IMR-90 (cell line): ENCODE results near the gene AMIGO2. TPM values are rescaled to one million over a fixed set of nuclear protein-coding genes. Genes with fewer than 3 reads are reported as not detected.

Experiments used
- ATAC-seq: fragments of 200-7000 bp; cut with Tn5 transposase; 2 replicates; pipeline ENCODE4 v1.9.1; 2020; ENCODE audit warnings: low read depth, mild to moderate bottlenecking, moderate library complexity
- BruUV-seq: library from RNA; stranded (reverse); fragments of 400-500 nt; replicated peaks from 2 replicates; lab custom pipeline; 2021; lab: Mats Ljungman, UMichigan
- CTCF ChIA-PET: fragments of 300-600 bp; formaldehyde crosslinking; extraction: SDS; loops from one replicate; lab custom pipeline; 2021; ENCODE audit warnings: antibody characterized with exemption; lab: Yijun Ruan, JAX
- POLR2A ChIA-PET: fragments of 300-600 bp; sonication (Branson Sonifier 250); formaldehyde crosslinking; loops from one replicate; lab custom pipeline; 2022; ENCODE audit warnings: antibody characterized with exemption; ENCODE audit not compliant: unreplicated experiment; lab: Charles Lee
- DNase-seq: peaks from one replicate; pipeline ENCODE4 v3.0.0; 2013
- H2AFZ ChIP-seq: replicated peaks from 2 replicates; pipeline ENCODE3; 2013; ENCODE audit warnings: low read length, mild to moderate bottlenecking; ENCODE audit not compliant: poor library complexity
- H2AK5ac ChIP-seq: 2 replicates; pipeline ENCODE4 v1.6.1; 2013; ENCODE audit warnings: low read depth, low read length, inconsistent platforms
- H2AK9ac ChIP-seq: replicated peaks from 2 replicates; pipeline ENCODE3; 2013; ENCODE audit warnings: mild to moderate bottlenecking, low read depth, low read length, moderate library complexity; ENCODE audit not compliant: poor library complexity
- H2BK120ac ChIP-seq: 2 replicates; pipeline ENCODE4 v1.6.1; 2013; ENCODE audit warnings: low read depth, low read length, inconsistent platforms
- H2BK15ac ChIP-seq: 3 replicates; pipeline ENCODE4 v1.6.1; 2013; ENCODE audit warnings: low read depth, low read length, inconsistent platforms
- H2BK20ac ChIP-seq: 2 replicates; pipeline ENCODE4 v1.6.1; 2013; ENCODE audit warnings: low read depth, mild to moderate bottlenecking, inconsistent platforms, low read length, moderate library complexity
- H2BK5ac ChIP-seq: 2 replicates; pipeline ENCODE4 v1.6.1; 2013; ENCODE audit warnings: mild to moderate bottlenecking, low read depth, low read length, inconsistent platforms; ENCODE audit not compliant: poor library complexity, severe bottlenecking
- H3K14ac ChIP-seq: replicated peaks from 2 replicates; pipeline ENCODE4 v1.6.1; 2013; ENCODE audit warnings: low read depth, low read length, inconsistent platforms
- H3K18ac ChIP-seq: 2 replicates; pipeline ENCODE4 v1.6.1; 2013; ENCODE audit warnings: low read depth, low read length, control low read depth
- H3K23ac ChIP-seq: 2 replicates; pipeline ENCODE4 v1.6.1; 2013; ENCODE audit warnings: low read depth, low read length, inconsistent platforms
- H3K27ac ChIP-seq: 2 replicates; pipeline ENCODE4 v1.5.1; 2013; ENCODE audit warnings: mild to moderate bottlenecking, control low read depth, low read length; ENCODE audit not compliant: insufficient read depth
- H3K27me3 ChIP-seq: 2 replicates; pipeline ENCODE4 v1.6.1; 2013; ENCODE audit warnings: low read length; ENCODE audit not compliant: control insufficient read depth, insufficient read depth
- H3K36me3 ChIP-seq: 2 replicates; pipeline ENCODE4 v1.6.1; 2013; ENCODE audit warnings: low read length, mixed read lengths; ENCODE audit not compliant: control insufficient read depth, insufficient read depth
- H3K4ac ChIP-seq: 2 replicates; pipeline ENCODE4 v1.6.1; 2013; ENCODE audit warnings: low read depth, low read length, inconsistent platforms
- H3K4me1 ChIP-seq: 2 replicates; pipeline ENCODE4 v1.6.1; 2013; ENCODE audit warnings: low read length, mixed read lengths; ENCODE audit not compliant: control insufficient read depth, insufficient read depth
- H3K4me2 ChIP-seq: 2 replicates; pipeline ENCODE4 v1.6.1; 2013; ENCODE audit warnings: low read depth, mild to moderate bottlenecking, control low read depth, low read length, moderate library complexity
- H3K4me3 ChIP-seq: 2 replicates; pipeline ENCODE4 v1.5.1; 2013; ENCODE audit warnings: low read depth, mild to moderate bottlenecking, control low read depth, low read length, moderate library complexity; ENCODE audit not compliant: insufficient read depth
- H3K56ac ChIP-seq: 2 replicates; pipeline ENCODE4 v1.6.1; 2013; ENCODE audit warnings: low read length, inconsistent platforms; ENCODE audit not compliant: insufficient read depth; ENCODE audit errors: extremely low read depth
- H3K79me1 ChIP-seq, 2 experiments: 2 replicates each; pipeline ENCODE4 v1.6.1; 2013; ENCODE audit warnings: low read length in 2 of 2, inconsistent platforms in 1 of 2, low read depth in 1 of 2
- H3K9ac ChIP-seq: 2 replicates; pipeline ENCODE4 v1.6.1; 2013; ENCODE audit warnings: low read depth, low read length, control low read depth
- H3K9me1 ChIP-seq: 2 replicates; pipeline ENCODE4 v1.6.1; 2013; ENCODE audit warnings: low read length, inconsistent platforms; ENCODE audit not compliant: insufficient read depth
- H3K9me3 ChIP-seq: 2 replicates; pipeline ENCODE4 v1.6.1; 2013; ENCODE audit warnings: low read length; ENCODE audit not compliant: control insufficient read depth, insufficient read depth
- H4K20me1 ChIP-seq: 2 replicates; pipeline ENCODE4 v1.6.1; 2013; ENCODE audit warnings: low read length, inconsistent platforms; ENCODE audit not compliant: insufficient read depth
- H4K5ac ChIP-seq: 2 replicates; pipeline ENCODE4 v1.6.1; 2013; ENCODE audit warnings: mild to moderate bottlenecking, low read depth, low read length, control low read depth
- H4K8ac ChIP-seq, 2 experiments: 2 replicates each; pipeline ENCODE4 v1.6.1; 2013; ENCODE audit warnings: low read depth in 2 of 2, low read length in 2 of 2, control low read depth in 1 of 2, inconsistent platforms in 1 of 2
- H4K91ac ChIP-seq: 2 replicates; pipeline ENCODE4 v1.6.1; 2013; ENCODE audit warnings: low read depth, low read length, inconsistent platforms; ENCODE audit not compliant: insufficient read depth
- BHLHE40 ChIP-seq: fragments of 150-350 bp; IDR thresholded peaks from 2 replicates; pipeline ENCODE4 v1.6.1; 2016; ENCODE audit warnings: mild to moderate bottlenecking, low read depth, low read length
- CEBPB ChIP-seq: IDR thresholded peaks from 2 replicates; pipeline ENCODE4 v1.6.1; 2012; ENCODE audit warnings: low read depth, low read length, improper control_type of control experiment
- CHD1 ChIP-seq: IDR thresholded peaks from 2 replicates; pipeline ENCODE4 v1.6.1; 2012; ENCODE audit warnings: low read depth, low read length, improper control_type of control experiment
- FOS ChIP-seq: fragments of 150-350 bp; IDR thresholded peaks from 2 replicates; pipeline ENCODE4 v1.6.1; 2016; ENCODE audit warnings: low read depth, low read length
- MAFK ChIP-seq: IDR thresholded peaks from 2 replicates; pipeline ENCODE4 v1.6.1; 2012; ENCODE audit warnings: low read depth, low read length, improper control_type of control experiment
- MAZ ChIP-seq: IDR thresholded peaks from 2 replicates; pipeline ENCODE4 v1.6.1; 2012; ENCODE audit warnings: low read depth, mild to moderate bottlenecking, low read length, improper control_type of control experiment, moderate library complexity, borderline replicate concordance
- MXI1 ChIP-seq: IDR thresholded peaks from 2 replicates; pipeline ENCODE4 v1.6.1; 2012; ENCODE audit warnings: low read depth, mild to moderate bottlenecking, low read length, moderate library complexity, borderline replicate concordance
- NFE2L2 ChIP-seq: fragments of 150-350 bp; IDR thresholded peaks from 2 replicates; pipeline ENCODE4 v1.6.1; 2016; ENCODE audit warnings: low read depth, mild to moderate bottlenecking, low read length
- POLR2A ChIP-seq: IDR thresholded peaks from 2 replicates; pipeline ENCODE4 v1.6.1; 2012; ENCODE audit warnings: mild to moderate bottlenecking, low read depth, low read length
- RAD21 ChIP-seq: IDR thresholded peaks from 2 replicates; pipeline ENCODE4 v1.6.1; 2012; ENCODE audit warnings: low read length, improper control_type of control experiment
- RCOR1 ChIP-seq: IDR thresholded peaks from 2 replicates; pipeline ENCODE4 v1.6.1; 2012; ENCODE audit warnings: mild to moderate bottlenecking, low read length, improper control_type of control experiment; ENCODE audit not compliant: insufficient replicate concordance
- RFX5 ChIP-seq: IDR thresholded peaks from 2 replicates; pipeline ENCODE4 v1.8.0; 2012; ENCODE audit warnings: low read depth, mild to moderate bottlenecking, low read length, moderate library complexity
- SMC3 ChIP-seq: fragments of 150-350 bp; IDR thresholded peaks from 2 replicates; pipeline ENCODE4 v1.6.1; 2016; ENCODE audit warnings: low read depth, mild to moderate bottlenecking, antibody characterized with exemption, low read length, moderate library complexity
- WGBS, 2 experiments: methylation state at CpG; one replicate each; pipeline versions ENCODE4 v1.1.5 to v1.1.7; 2013; ENCODE audit warnings: missing lambda C conversion rate in 2 of 2; ENCODE audit not compliant: insufficient read length in 1 of 2; ENCODE audit errors: extremely low coverage in 2 of 2; 5-methylcytosine and 5-hydroxymethylcytosine counted together
- dilution Hi-C: fragments of 300-500 bp; cut with HindIII; formaldehyde crosslinking; loops from one replicate; pipeline ENCODE4 v1.14.3; 2018; ENCODE audit warnings: low sequenced_read_pairs; ENCODE audit not compliant: unreplicated experiment
- in situ Hi-C: fragments of 300-500 bp; cut with MboI; formaldehyde crosslinking; loops from 3 replicates; pipeline ENCODE4 v1.14.3; 2019; ENCODE audit warnings: low sequenced_read_pairs, inconsistent platforms, mixed read lengths
- intact Hi-C: fragments of 100-400 bp; cut with micrococcal nuclease; formaldehyde crosslinking; loops from 2 replicates; pipeline ENCODE4 v1.10.0; 2022
- polyA plus RNA-seq, 3 experiments: library from polyadenylated mRNA; depleted of rRNA; stranded (reverse); fragments of >200 nt; gene quantifications; 2 replicates each; pipeline ENCODE4 v1.2.3, GENCODE V29; 2012; ENCODE audit warnings: low replicate concordance in 1 of 3
- total RNA-seq: library from RNA; depleted of rRNA; stranded (reverse); fragments of >200 nt; gene quantifications from 2 replicates; pipeline ENCODE4 v1.2.3, GENCODE V29; 2012
- TF ChIP-seq, protein P1 (sequence below): fragments of 150-350 bp; IDR thresholded peaks from 2 replicates; pipeline ENCODE4 v1.6.1; 2016; ENCODE audit warnings: low read depth, mild to moderate bottlenecking, low read length, moderate library complexity, borderline replicate concordance
- TF ChIP-seq, protein P2 (sequence below): fragments of 150-350 bp; IDR thresholded peaks from 2 replicates; pipeline ENCODE4 v1.6.1; 2017; ENCODE audit warnings: mild to moderate bottlenecking, antibody characterized with exemption, low read length, low read depth
- TF ChIP-seq, protein P3 (sequence below): conservative IDR thresholded peaks from 2 replicates; pipeline ENCODE4 v1.5.1; 2012; ENCODE audit warnings: mild to moderate bottlenecking, low read depth, low read length, improper control_type of control experiment

Gene AMIGO2
- total and polyA plus RNA-seq, 2 of the 4 experiments (the other 2 are of a cell fraction) = 20.1 to 32.6 TPM

DNA sequence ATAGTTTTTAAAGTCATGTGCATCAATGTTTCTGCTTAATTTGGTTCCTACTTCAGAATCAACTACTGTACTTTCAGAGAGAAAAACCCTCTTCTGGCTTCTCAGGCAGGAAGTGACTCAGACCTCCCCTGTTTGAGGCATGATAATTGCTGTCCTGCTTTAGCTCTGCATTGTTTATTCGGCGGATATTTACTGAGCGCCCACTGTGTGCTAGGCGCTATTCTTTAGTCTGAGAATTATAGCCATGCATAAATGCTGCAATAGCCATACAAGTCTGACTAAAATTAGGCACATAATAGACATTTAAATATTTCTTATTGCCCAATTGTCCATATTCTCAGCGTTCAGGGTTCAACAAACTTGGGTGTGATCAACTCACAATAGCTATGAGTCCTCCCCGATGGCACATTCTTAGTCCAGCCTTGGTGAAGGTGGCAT, 6.1 kb upstream of the AMIGO2 start:
- Histone ChIP-seq H2BK120ac (peak overlapping the region; percentile 89), H4K20me1 (no peaks in the 10 kb centered on the region), H3K9me1 (peaks cover 7% of the 10 kb centered on the region), H3K27ac (no peak overlapping the region; the same call in 1 of the 2 replicates), H2BK5ac (peak overlapping the region; percentile 80), H2AK5ac (peak overlapping the region; percentile 98; the same call in 1 of the 2 replicates), H2AFZ (no peak overlapping the region), H4K8ac (peak overlapping the region in 1 of 2 experiments; percentile 76; a peak in 1 of 4 replicates), H3K23ac (peak overlapping the region; percentile 71), H3K9ac (no peak overlapping the region), H4K91ac (peak overlapping the region; percentile 82), H3K14ac (0 out of 2 replicates have a peak overlapping the region, but pooled peaks have one; percentile 56), H3K36me3 (no peaks in the 10 kb centered on the region), H3K9me3 (no peaks in the 10 kb centered on the region), H3K18ac (peak overlapping the region; percentile 34; the same call in 1 of the 2 replicates), H3K79me1 (peaks cover 2 to 49% of the 10 kb centered on the region in 2 experiments; a peak in 2 of 4 replicates), H3K56ac (no peak overlapping the region), H3K4me1 (peaks cover 14% of the 10 kb centered on the region), H3K4me3 (no peak overlapping the region), H3K4me2 (no peak overlapping the region), H4K5ac (no peak overlapping the region), H2AK9ac (no peak overlapping the region), H2BK20ac (peak overlapping the region; percentile 88; the same call in 1 of the 2 replicates), H3K4ac (peak overlapping the region; percentile 95), H2BK15ac (peak overlapping the region; percentile 97; the same call in 2 of the 3 replicates), H3K27me3 (no peaks in the 10 kb centered on the region)
- in situ Hi-C loops = no loop called here
- dilution Hi-C loops = no loop called here
- BruUV-seq = no TSS peak
- ATAC-seq (peak; percentile 41; the same call in 1 of the 2 replicates), DNase-seq (peak; percentile 77)
- 60% methylated on average over 2 of the region's 6 CpGs; no CpG with 5 or more reads in 1 of the 2 experiments for WGBS, 2 experiments
- CTCF ChIA-PET = no interaction called here
- TF ChIP-seq FOS (peak; percentile 50; the same call in 1 of the 2 replicates), MXI1 (no peak), CEBPB (peak; percentile 39; the same call in 1 of the 2 replicates), RFX5 (no peak), BHLHE40 (no peak), RAD21 (no peak), RCOR1 (peak; percentile 42), SMC3 (no peak), CHD1 (no peak), NFE2L2 (no peak), POLR2A (no peak), MAZ (no peak), MAFK (no peak)
- TF ChIP-seq, protein P1, sequence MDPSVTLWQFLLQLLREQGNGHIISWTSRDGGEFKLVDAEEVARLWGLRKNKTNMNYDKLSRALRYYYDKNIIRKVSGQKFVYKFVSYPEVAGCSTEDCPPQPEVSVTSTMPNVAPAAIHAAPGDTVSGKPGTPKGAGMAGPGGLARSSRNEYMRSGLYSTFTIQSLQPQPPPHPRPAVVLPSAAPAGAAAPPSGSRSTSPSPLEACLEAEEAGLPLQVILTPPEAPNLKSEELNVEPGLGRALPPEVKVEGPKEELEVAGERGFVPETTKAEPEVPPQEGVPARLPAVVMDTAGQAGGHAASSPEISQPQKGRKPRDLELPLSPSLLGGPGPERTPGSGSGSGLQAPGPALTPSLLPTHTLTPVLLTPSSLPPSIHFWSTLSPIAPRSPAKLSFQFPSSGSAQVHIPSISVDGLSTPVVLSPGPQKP = no peak
- TF ChIP-seq, protein P2, sequence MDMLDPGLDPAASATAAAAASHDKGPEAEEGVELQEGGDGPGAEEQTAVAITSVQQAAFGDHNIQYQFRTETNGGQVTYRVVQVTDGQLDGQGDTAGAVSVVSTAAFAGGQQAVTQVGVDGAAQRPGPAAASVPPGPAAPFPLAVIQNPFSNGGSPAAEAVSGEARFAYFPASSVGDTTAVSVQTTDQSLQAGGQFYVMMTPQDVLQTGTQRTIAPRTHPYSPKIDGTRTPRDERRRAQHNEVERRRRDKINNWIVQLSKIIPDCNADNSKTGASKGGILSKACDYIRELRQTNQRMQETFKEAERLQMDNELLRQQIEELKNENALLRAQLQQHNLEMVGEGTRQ = no peak
- TF ChIP-seq, protein P3, sequence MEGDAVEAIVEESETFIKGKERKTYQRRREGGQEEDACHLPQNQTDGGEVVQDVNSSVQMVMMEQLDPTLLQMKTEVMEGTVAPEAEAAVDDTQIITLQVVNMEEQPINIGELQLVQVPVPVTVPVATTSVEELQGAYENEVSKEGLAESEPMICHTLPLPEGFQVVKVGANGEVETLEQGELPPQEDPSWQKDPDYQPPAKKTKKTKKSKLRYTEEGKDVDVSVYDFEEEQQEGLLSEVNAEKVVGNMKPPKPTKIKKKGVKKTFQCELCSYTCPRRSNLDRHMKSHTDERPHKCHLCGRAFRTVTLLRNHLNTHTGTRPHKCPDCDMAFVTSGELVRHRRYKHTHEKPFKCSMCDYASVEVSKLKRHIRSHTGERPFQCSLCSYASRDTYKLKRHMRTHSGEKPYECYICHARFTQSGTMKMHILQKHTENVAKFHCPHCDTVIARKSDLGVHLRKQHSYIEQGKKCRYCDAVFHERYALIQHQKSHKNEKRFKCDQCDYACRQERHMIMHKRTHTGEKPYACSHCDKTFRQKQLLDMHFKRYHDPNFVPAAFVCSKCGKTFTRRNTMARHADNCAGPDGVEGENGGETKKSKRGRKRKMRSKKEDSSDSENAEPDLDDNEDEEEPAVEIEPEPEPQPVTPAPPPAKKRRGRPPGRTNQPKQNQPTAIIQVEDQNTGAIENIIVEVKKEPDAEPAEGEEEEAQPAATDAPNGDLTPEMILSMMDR = no peak
- intact Hi-C loops = no loop called here
- POLR2A ChIA-PET = no interaction called here
